DLD1 (cell line): ENCODE results near the gene TNFAIP8L1.

ENCODE experiments used
- in situ Hi-C: cut with HindIII; loops from 2 replicates; pipeline ENCODE4 v1.10.0; 2017; ENCODE audit warnings: low sequenced_read_pairs

TNFAIP8L1 gene

DNA sequence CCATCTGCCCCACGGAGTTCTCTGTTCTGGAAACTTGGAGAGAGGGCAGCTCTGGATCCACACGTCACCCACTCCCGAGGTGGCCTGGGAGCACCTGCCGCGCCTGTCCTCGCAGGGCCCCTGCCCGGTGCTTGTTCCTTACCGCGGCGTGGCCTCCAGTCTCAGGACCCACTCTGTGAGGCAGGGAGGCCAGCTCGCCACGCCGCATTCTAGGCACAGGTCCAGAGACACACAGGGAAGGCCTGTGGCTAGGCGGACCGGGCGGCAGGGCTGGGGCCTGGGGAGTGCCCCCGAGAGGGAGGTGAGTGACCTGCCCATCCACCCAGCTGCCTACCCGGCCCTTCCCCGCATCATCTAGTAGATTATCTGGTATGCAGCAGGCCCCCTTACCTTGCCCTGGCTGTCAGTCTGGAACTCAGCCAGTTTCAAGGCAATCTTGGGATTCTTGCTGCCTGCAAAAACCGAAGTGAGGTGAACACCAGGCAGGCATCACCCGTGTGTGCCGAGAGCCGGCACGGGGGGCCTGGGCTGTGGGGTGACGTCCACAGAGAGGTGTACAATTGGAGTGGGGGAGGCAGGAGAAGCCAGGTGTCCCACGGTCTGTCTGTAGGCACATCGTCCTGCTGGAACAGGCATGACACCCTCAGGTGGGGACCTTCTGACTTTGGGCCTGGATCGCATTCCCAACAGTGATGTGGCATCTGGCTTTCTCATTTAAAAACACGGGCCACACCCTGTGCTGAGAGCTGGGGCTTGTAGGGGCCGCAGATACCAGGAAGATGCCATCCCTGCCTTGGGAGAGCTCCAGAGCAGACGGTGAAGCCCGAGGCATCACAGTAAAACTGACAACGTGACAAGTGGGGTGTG lies 60.7 kb downstream of the TNFAIP8L1 start:
- in situ Hi-C loops, result no loop called here

DNA sequence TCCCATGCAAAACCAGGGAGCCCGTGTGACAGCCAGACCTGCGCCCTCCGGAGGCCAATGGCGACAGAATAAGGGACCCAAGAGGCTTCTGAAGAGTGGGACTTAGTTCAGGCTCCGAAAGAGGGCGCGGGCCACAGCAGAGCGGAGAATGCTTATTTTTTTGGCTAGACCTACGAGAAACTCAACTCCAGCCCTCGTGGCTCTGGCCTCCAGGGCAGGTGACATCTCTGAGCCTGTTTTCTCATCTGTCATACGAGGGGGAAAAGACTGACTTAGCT lies 61.3 kb downstream of the TNFAIP8L1 start:
- in situ Hi-C loops, result no loop called here

DNA sequence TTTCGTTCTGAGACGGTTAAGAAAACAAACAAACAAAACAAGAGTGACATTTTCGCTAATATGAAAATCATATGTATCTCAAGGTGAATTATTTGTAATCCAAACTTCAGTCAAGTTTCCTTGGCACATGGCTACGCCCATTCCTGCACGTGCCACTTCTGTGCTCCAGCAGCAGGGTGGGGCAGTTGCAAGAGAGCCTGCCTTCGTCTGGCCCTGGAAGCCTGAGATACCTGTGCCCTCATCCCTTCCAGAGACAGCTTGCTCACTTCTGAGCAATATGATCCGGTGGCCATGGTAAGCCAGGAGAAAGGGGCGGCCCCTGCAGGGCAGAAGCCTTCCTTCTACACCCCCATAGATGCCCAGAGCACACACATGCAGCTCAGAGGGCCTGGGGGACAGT lies 62.2 kb downstream of the TNFAIP8L1 start:
- in situ Hi-C loops, result no loop called here

GRCh38 chr19:4702764-4703163 lies 63.4 kb downstream of the TNFAIP8L1 start:
- in situ Hi-C loops, result no loop called here

DNA sequence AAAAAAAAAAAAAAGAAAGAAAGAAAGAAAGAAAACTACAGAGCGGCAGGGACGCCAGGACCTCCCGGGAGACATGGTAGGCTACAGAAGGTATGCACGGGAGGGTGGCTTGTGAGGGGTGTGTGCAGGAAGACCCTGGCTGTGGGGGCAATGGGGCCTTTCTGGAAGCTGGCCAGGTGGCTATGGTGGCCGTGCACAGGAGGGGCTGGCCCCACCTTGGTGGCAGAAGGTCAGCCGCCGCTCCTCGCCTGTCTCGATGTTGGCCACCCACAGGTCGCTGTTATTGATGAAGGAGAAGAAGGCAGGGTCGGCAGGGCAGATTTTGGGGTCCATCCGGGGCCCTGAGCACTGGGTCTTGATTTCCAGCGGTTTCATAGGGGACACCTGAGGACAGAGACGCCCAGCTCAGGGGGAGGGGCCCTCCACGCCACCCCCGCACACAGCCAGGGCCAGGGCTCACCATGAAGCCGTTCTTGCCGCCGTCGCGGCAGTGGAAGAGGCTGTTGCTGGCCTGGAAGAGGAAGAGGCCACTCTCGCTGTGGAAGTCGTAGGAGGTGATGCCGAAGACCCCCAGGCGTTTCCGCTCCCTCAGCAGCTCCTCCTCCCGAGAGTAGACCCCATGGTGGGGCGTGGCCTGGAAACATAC lies 64.5 kb downstream of the TNFAIP8L1 start:
- in situ Hi-C loops, result no loop called here

- in situ Hi-C loops, result no loop called here
Observed at GRCh38 chr19:4704317-4704673, 65.0 kb downstream of the TNFAIP8L1 start.
